Smooth muscle cell (in vitro differentiated cells): ENCODE results near the gene UNC5B. TPM values are rescaled to one million over a fixed set of nuclear protein-coding genes. Genes with fewer than 3 reads are reported as not detected.

Experiments used
- DNase-seq: peaks from one replicate; lab custom pipeline; 2025; ENCODE audit not compliant: unreplicated experiment; lab: John Stamatoyannopoulos, UW
- H2AFZ ChIP-seq: fragments of 200-600 bp; sonication (generic); 2 replicates; pipeline ENCODE4 v1.6.0; 2016; ENCODE audit warnings: antibody characterized with exemption, low read depth, mild to moderate bottlenecking
- H3F3A ChIP-seq: fragments of 200-600 bp; sonication (generic); 2 replicates; pipeline ENCODE4 v1.6.0; 2017; ENCODE audit warnings: antibody characterized with exemption, low read depth
- H3K27ac ChIP-seq: fragments of 200-600 bp; sonication (generic); 2 replicates; pipeline ENCODE4 v1.5.1; 2016; ENCODE audit warnings: low read depth, mild to moderate bottlenecking
- H3K27me3 ChIP-seq: fragments of 200-600 bp; sonication (generic); 2 replicates; pipeline ENCODE4 v1.6.1; 2016; ENCODE audit warnings: low read depth, mild to moderate bottlenecking
- H3K36me3 ChIP-seq: fragments of 200-600 bp; sonication (generic); 2 replicates; pipeline ENCODE4 v1.5.1; 2016; ENCODE audit warnings: low read depth
- H3K4me1 ChIP-seq: fragments of 200-600 bp; sonication (generic); 2 replicates; pipeline ENCODE4 v1.5.1; 2016; ENCODE audit warnings: low read depth
- H3K4me2 ChIP-seq: fragments of 200-600 bp; sonication (generic); 2 replicates; pipeline ENCODE4 v1.6.0; 2016; ENCODE audit warnings: mild to moderate bottlenecking
- H3K4me3 ChIP-seq: fragments of 200-600 bp; sonication (generic); 2 replicates; pipeline ENCODE4 v1.5.1; 2016; ENCODE audit warnings: mild to moderate bottlenecking
- H3K79me2 ChIP-seq: fragments of 200-600 bp; sonication (generic); 2 replicates; pipeline ENCODE4 v1.6.0; 2016; ENCODE audit warnings: low read depth, mild to moderate bottlenecking
- H3K9ac ChIP-seq: fragments of 200-600 bp; sonication (generic); 2 replicates; pipeline ENCODE4 v1.6.0; 2016; ENCODE audit warnings: low read depth
- H3K9me3 ChIP-seq: fragments of 200-600 bp; sonication (generic); replicated peaks from 2 replicates; pipeline ENCODE4 v1.5.1; 2016; ENCODE audit warnings: low read depth
- H4K20me1 ChIP-seq: fragments of 200-600 bp; sonication (generic); 2 replicates; pipeline ENCODE4 v1.6.0; 2016; ENCODE audit warnings: low read depth
- WGBS: methylation state at CpG from one replicate; pipeline ENCODE4 v1.1.7; 2016; ENCODE audit warnings: low lambda C conversion rate; 5-methylcytosine and 5-hydroxymethylcytosine counted together
- polyA plus RNA-seq: library from polyadenylated mRNA; unstranded; fragments of >200 nt; fragmentation: Nextera tagmentation; extraction: Ambion mirVana; gene quantifications from 2 replicates; pipeline ENCODE4 v1.2.1, GENCODE V29; 2016
- total RNA-seq: library from RNA; depleted of rRNA; stranded (reverse); fragments of >200 nt; gene quantifications from 2 replicates; pipeline ENCODE4 v1.2.3, GENCODE V29; 2014
- TF ChIP-seq, protein P1 (sequence below): fragments of 200-600 bp; sonication (generic); IDR thresholded peaks from 2 replicates; pipeline ENCODE4 v1.5.1; 2017; ENCODE audit warnings: borderline replicate concordance, mild to moderate bottlenecking, antibody characterized with exemption; ENCODE audit not compliant: insufficient read depth, poor library complexity, severe bottlenecking

Gene UNC5B
- total and polyA plus RNA-seq, 2 experiments from 2014 or later, result 89.6 to 142 TPM

DNA sequence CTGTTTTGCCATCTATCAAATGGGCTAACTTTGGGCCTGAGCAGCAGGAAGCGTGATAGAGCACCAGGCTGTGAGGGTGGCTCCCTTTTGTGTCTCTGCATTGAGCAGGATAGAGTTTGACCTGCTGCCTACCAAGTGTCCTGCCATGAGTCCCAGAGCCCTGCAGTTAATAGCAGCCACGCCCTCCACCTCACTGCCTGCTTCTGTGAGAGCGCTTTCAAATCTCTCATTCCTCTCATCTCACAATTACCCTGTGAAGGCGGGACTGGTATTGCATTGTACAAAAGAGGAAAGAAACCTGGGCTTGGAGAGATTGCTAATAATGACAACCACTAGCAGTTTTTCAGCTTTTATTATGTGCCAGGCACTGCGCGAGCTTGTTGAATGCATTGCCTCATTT is 39.9 kb downstream of the UNC5B start:
- Histone ChIP-seq H3K79me2 (peaks cover 100% of the 10 kb centered on the region), H3K4me1 (peaks cover 51% of the 10 kb centered on the region), H3K27ac (peak overlapping the region; percentile 45), H3F3A (peaks cover 48% of the 10 kb centered on the region), H3K36me3 (no peaks in the 10 kb centered on the region), H4K20me1 (peaks cover 100% of the 10 kb centered on the region), H3K27me3 (no peaks in the 10 kb centered on the region), H2AFZ (no peak overlapping the region), H3K4me2 (peak overlapping the region; percentile 6), H3K4me3 (no peak overlapping the region), H3K9ac (no peak overlapping the region), H3K9me3 (no peaks in the 10 kb centered on the region)
- DNase-seq, result no peak
- TF ChIP-seq, protein P1, sequence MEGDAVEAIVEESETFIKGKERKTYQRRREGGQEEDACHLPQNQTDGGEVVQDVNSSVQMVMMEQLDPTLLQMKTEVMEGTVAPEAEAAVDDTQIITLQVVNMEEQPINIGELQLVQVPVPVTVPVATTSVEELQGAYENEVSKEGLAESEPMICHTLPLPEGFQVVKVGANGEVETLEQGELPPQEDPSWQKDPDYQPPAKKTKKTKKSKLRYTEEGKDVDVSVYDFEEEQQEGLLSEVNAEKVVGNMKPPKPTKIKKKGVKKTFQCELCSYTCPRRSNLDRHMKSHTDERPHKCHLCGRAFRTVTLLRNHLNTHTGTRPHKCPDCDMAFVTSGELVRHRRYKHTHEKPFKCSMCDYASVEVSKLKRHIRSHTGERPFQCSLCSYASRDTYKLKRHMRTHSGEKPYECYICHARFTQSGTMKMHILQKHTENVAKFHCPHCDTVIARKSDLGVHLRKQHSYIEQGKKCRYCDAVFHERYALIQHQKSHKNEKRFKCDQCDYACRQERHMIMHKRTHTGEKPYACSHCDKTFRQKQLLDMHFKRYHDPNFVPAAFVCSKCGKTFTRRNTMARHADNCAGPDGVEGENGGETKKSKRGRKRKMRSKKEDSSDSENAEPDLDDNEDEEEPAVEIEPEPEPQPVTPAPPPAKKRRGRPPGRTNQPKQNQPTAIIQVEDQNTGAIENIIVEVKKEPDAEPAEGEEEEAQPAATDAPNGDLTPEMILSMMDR, result no peak
- 72% methylated on average over 6 of the region's 6 CpGs for WGBS

DNA sequence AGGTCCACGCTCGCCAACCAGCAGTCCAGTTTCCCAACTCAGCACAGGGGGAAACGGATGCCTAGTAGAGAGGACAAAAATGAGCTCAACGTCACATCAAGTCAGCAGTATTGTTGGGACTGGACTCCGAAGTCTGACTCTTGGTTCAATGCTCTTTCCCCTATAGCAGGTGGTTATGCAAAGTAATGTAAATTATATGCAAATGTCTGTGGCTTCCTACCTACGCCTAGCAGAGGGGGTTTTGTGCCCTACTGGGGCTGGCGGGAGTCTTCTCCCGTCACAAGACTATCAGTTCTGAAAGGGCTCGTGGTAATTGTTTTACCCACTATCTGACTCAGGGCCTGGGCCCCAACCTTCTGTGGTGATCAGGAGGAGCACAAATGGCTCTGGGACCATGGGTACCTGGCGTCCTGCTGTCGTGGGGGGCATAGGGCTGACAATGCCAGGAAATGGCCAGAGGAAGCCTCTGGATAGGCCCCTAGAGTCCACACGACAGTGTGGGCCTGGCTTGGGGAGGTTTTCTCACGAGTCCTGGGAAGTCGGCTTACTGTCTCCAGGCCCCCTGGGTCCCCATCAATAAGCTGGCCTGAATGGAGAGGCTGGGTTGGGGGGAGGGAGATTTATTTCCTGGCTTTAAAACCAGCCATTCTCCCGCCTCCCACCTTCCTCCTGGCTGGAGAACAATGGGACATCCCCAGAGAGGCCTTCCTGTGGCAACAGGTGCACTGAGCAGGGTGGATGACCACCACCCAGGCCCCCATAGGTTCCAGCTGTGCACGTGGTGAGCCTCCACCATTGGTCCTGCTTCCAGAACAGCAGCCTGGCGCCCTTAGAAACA is 41.8 kb downstream of the UNC5B start:
- WGBS, result 84% methylated on average over 17 of the region's 17 CpGs

GRCh38 chr10:71254834-71255549 is 42.6 kb downstream of the UNC5B start:
- Histone ChIP-seq H3F3A (peaks cover 48% of the 10 kb centered on the region), H3K9me3 (no peaks in the 10 kb centered on the region), H2AFZ (no peak overlapping the region), H3K4me1 (peaks cover 56% of the 10 kb centered on the region), H3K27ac (peak overlapping the region; percentile 45), H3K4me3 (no peak overlapping the region), H3K36me3 (no peaks in the 10 kb centered on the region), H4K20me1 (peaks cover 95% of the 10 kb centered on the region), H3K4me2 (peak overlapping the region; percentile 44), H3K9ac (no peak overlapping the region), H3K79me2 (peaks cover 93% of the 10 kb centered on the region), H3K27me3 (no peaks in the 10 kb centered on the region)
- no peak for DNase-seq
- WGBS, result 64% methylated on average over 9 of the region's 9 CpGs
- TF ChIP-seq, protein P1, result no peak

More for the DNA sequence above, 41.8 kb downstream of the UNC5B start:
- Histone ChIP-seq H3K79me2 (peaks cover 97% of the 10 kb centered on the region), H3K4me2 (peak overlapping the region; percentile 44), H3K9ac (no peak overlapping the region), H3K9me3 (no peaks in the 10 kb centered on the region), H3K36me3 (no peaks in the 10 kb centered on the region), H2AFZ (no peak overlapping the region), H3K4me3 (no peak overlapping the region), H3K27me3 (no peaks in the 10 kb centered on the region), H4K20me1 (peaks cover 97% of the 10 kb centered on the region), H3F3A (peaks cover 45% of the 10 kb centered on the region), H3K27ac (peak overlapping the region; percentile 45), H3K4me1 (peaks cover 49% of the 10 kb centered on the region)
- DNase-seq, result no peak
- TF ChIP-seq, protein P1, result no peak
